22Rv1 (cell line): Measurements from ENCODE around the gene NPM3.

Experiments
- H3K27ac ChIP-seq: fragments of 450-650 bp; 2 replicates; pipeline ENCODE4 v1.5.1; 2017
- ZFX ChIP-seq: fragments of 450-650 bp; IDR thresholded peaks from 2 replicates; pipeline ENCODE4 v1.6.1; 2017; ENCODE audit warnings: antibody characterized with exemption, borderline replicate concordance
- TF ChIP-seq, protein P1 (sequence below): fragments of 450-650 bp; IDR thresholded peaks from 2 replicates; pipeline ENCODE4 v1.5.1; 2017; ENCODE audit warnings: mild to moderate bottlenecking

Gene NPM3, protein sequence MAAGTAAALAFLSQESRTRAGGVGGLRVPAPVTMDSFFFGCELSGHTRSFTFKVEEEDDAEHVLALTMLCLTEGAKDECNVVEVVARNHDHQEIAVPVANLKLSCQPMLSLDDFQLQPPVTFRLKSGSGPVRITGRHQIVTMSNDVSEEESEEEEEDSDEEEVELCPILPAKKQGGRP

DNA sequence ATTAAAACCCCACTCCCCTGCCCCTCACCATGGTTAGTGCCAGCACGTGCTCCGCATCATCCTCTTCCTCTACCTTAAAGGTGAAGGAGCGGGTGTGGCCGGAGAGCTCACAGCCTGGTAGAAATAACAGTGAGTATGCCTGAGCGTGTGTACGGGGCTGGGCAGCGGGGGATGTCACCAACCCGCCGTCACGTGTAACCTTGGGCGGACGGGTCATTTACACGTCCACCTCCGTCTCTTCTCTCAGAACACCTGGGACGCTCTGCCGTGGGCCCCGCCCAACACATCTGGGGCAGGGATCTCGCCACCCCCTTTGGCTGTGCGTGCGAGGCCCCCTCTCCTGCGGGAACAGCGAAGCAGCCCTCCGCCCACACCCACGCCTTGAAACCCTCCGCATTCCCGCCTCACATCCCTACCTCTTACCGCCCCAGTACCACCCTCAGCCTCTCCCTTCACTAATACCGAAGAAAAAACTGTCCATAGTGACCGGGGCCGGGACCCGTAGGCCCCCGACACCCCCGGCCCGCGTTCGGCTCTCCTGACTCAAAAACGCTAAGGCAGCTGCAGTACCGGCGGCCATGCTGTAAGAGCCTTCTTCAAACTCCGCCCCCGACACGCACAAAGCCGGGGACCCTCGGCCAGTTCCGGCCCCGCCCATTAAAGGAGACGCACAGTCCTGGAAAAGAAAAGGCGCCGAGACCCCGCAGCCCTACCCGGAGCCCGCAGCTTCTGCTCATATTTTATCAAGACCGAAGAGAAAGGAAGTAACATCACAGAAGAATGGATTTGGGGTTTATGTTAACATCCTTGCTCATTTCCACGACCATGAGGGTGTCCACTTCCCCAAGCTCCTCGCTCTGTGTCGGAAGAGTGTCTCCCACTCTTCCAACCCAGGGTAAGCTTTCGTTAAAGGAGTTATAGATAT, at the start of gene NPM3:
Gene NPM3 (minus strand): TSS at position 636 of the 925 bp plus-strand sequence. CDS start 56 bp downstream, at position 580.
- peak within 1 kb of the TSS; percentile 70 for H3K27ac ChIP-seq
- TF ChIP-seq ZFX: no peak
- TF ChIP-seq, protein P1, sequence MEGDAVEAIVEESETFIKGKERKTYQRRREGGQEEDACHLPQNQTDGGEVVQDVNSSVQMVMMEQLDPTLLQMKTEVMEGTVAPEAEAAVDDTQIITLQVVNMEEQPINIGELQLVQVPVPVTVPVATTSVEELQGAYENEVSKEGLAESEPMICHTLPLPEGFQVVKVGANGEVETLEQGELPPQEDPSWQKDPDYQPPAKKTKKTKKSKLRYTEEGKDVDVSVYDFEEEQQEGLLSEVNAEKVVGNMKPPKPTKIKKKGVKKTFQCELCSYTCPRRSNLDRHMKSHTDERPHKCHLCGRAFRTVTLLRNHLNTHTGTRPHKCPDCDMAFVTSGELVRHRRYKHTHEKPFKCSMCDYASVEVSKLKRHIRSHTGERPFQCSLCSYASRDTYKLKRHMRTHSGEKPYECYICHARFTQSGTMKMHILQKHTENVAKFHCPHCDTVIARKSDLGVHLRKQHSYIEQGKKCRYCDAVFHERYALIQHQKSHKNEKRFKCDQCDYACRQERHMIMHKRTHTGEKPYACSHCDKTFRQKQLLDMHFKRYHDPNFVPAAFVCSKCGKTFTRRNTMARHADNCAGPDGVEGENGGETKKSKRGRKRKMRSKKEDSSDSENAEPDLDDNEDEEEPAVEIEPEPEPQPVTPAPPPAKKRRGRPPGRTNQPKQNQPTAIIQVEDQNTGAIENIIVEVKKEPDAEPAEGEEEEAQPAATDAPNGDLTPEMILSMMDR: no peak

DNA sequence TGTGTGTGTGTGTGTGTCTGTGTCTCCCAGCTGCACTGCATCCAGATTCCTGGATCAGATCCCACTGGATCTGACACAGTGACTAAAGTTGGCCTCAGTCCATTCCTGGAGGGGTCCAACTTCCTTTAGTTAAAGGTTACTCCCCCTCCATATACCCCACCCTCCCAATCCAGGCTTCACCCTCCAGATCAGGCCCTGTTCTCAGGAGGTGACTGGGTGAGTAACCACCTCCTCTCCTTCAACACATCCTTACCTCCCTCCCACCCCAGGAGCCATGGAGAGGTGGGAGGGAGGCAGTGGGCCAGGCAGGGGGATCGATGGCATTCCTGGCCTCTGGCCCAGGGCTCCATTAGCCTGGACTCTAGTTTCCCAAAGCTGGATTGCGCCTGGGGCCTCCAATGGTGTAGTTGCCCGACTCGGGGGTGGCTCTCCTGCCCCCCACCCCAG, 49.1 kb upstream of the NPM3 start:
- no peak overlapping the region; the same call in 1 of the 2 replicates for H3K27ac ChIP-seq
- TF ChIP-seq, protein P1: no peak
- no peak for TF ChIP-seq ZFX

DNA sequence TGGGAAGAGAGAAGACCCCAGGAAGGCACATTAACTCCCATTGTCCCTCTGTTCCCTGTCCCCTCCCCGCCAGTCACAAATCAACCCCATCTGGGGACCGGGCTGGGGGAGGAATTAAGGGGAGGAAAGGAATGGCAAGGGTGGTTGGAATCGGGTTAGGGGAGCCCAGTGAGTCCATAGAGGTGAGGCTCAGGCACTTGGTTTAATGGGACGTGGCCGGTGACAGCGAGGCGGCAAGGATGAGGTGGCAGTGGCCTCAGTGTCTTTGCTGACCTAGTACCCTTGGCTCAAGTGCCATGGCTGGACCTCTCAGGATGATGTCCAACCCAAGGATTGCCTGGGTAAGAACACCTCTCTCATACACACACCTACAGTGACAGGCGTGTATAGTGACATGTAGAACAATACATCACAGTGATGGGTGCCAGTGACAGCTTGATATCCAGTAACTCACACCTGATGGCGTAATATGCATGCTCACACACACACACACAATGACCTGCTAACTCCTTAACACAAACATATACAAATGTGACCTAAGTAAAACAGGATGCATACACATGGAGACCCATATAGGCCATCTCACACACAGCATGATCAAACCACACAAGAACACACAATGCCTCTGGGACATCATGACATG, 48.0 kb upstream of the NPM3 start:
- peak overlapping the region; percentile 86 for H3K27ac ChIP-seq

DNA sequence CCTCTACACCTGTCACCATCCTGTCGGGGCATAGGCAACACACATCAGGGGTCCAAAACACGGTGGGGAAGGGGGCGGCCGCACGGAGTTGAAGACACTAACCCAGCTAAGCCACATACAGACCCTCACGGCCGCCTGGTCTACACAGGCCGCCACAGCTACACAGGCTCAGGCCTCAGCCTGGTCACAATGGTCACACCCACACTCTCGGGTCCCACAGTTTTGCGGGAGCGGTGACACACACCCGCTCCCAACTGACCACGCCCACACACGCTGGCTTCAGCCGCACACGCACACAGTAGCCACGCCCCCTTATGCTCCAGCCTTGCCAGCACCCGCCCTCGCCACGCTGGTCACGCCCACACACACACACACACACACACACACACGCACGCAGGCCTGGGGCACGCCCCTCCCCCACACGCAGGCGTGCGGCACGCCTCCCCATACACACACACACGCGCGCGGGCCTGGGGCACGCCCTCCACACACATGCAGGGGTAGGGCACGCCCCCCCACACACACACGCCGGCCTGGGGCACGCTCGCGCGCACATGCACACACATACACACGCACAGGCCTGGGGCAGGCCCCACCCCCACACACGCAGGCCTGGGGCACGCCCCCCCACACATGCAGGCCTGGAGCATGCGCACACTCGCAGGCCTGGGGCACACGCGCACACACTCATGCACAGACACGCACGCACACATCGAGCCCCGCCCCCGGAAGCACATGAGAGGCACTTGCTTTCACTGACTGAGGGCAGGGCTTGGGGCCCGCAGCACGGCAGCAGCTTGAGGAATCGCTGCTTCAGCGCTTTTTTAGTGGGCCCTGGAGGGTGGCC, 47.3 kb upstream of the NPM3 start:
- TF ChIP-seq ZFX: no peak
- peak overlapping the region; percentile 86 for H3K27ac ChIP-seq

More for the DNA sequence above, 48.0 kb upstream of the NPM3 start:
- TF ChIP-seq, protein P1: no peak
- no peak for TF ChIP-seq ZFX

DNA sequence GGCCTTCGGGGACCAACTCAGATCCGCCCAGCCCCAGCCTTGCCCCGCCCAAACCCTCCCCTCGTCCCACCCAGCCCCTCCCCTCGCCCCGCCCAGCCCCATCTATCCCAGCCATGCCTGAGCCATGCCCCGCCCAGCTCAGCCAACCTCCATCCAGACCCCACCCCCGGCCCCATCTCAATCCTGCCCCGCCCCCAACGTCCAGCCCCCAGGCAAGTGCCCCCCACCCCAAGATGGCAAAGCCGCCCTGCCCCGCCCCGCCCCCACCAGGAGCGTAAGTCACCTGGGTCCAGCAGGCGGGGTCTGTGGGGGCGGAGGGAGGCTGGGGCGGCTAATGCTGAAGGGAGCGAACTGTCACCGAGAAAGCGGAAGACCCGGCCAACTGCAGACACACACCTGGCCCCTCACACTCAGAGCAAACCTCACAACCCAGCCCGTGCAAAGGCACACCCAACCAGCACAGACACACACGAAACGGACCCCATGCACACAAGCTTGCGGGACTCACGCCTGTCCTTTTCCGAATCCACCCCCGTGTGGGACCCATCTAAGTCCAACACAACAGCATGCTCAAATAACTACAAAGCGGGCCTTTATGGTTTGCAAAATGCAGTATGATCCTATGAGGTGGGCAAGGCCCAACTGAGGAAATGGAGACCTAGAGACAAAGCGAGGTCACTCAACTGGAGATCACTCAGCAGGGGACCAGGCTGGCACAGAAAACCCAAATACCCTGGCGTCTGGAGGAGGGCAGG, 46.5 kb upstream of the NPM3 start:
- no peak for TF ChIP-seq ZFX
- TF ChIP-seq, protein P1: no peak
- peak overlapping the region; percentile 86 for H3K27ac ChIP-seq

DNA sequence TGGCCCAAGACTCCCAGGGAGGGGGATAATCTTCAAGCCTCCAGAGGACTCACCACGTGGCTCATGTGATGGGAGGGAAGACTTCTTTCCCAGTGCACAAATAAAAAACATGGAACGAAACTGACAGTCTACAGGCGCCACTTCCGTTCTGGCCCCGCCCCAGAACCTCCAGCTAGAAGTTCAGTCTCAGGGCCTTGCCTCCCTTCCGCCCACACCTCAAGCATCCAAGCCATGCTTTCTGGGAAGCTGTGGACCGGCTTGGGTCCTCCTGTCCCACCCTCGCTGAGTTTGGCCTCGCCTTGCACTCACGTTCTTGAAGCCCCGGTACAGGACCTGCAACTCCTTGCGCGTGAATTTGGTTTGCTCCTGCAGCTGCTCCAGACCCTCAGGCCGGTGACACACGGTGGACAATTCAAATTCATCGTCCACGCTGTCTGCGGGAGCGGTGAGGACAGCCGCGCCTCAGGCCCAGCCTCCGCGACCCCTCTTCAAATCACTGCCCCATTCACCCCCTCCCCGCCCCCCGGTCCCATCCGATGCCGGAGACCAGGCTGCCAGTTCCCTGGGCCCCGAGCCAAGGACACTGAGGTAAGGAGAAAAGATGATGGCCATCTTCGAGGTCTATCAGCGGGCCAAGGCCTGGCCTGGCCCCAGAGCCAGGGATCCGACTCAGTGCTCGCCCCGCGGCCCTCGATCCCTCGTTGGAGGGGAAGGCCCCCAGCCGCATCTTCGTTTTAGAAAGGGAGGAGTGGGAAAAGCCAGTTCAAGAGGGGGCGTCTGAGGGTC, 45.7 kb upstream of the NPM3 start:
- peak overlapping the region; percentile 86 for H3K27ac ChIP-seq
- TF ChIP-seq, protein P1: no peak
- TF ChIP-seq ZFX: no peak
